Neutrophil (primary cell): ENCODE measurements around the gene NUDC.

ENCODE experiments used
- H3K27ac ChIP-seq: fragments of 200-600 bp; sonication (generic); 2 replicates; pipeline ENCODE4 v1.5.1; 2016; ENCODE audit warnings: mild to moderate bottlenecking, moderate library complexity
- H3K27me3 ChIP-seq: fragments of 200-600 bp; sonication (generic); 2 replicates; pipeline ENCODE4 v1.6.0; 2016; ENCODE audit warnings: mild to moderate bottlenecking
- H3K36me3 ChIP-seq: fragments of 200-600 bp; sonication (generic); 2 replicates; pipeline ENCODE4 v1.5.1; 2017
- H3K4me1 ChIP-seq, 2 experiments: fragments of 200-600 bp in 1 of 2; sonication (generic) in 1 of 2; 1 replicate in 1 of 2; 2 replicates in 1 of 2; pipeline versions ENCODE4 v1.5.1 to v1.6.1; 2013 to 2016; ENCODE audit warnings: low read depth in 1 of 2, low read length in 1 of 2, mild to moderate bottlenecking in 1 of 2, moderate library complexity in 1 of 2; ENCODE audit not compliant: control insufficient read depth in 1 of 2, insufficient read depth in 1 of 2
- H3K4me3 ChIP-seq, 2 experiments: fragments of 200-600 bp in 1 of 2; sonication (generic) in 1 of 2; 1 replicate in 1 of 2; 2 replicates in 1 of 2; pipeline ENCODE4 v1.5.1; 2013 to 2016; ENCODE audit warnings: low read depth in 1 of 2, low read length in 1 of 2, mild to moderate bottlenecking in 1 of 2, moderate library complexity in 1 of 2
- H3K9me3 ChIP-seq: fragments of 200-600 bp; sonication (generic); 2 replicates; pipeline ENCODE4 v1.5.1; 2016
- CTCF ChIP-seq: fragments of 200-600 bp; sonication (generic); IDR thresholded peaks from 2 replicates; pipeline ENCODE4 v1.5.1; 2016; ENCODE audit warnings: antibody characterized with exemption

NUDC gene

GRCh38 chr1:26994020-26994786 is 72.7 kb downstream of the NUDC start:
- H3K4me3 ChIP-seq: peak overlapping the region; percentile 53 to 72
- peaks cover 12 to 24% of the 10 kb centered on the region in 2 experiments for H3K4me1 ChIP-seq
- no peaks in the 10 kb centered on the region for H3K9me3 ChIP-seq
- H3K36me3 ChIP-seq: no peaks in the 10 kb centered on the region
- no peak for TF ChIP-seq CTCF
- peaks cover 84% of the 10 kb centered on the region for H3K27me3 ChIP-seq
- H3K27ac ChIP-seq: no peak overlapping the region

- H3K4me1 ChIP-seq: peaks cover 12 to 24% of the 10 kb centered on the region in 2 experiments
- H3K27ac ChIP-seq: no peak overlapping the region
- H3K4me3 ChIP-seq: peak overlapping the region in 1 of 2 experiments; percentile 49
- H3K9me3 ChIP-seq: no peaks in the 10 kb centered on the region
- H3K36me3 ChIP-seq: no peaks in the 10 kb centered on the region
- no peak for TF ChIP-seq CTCF
- H3K27me3 ChIP-seq: peaks cover 77% of the 10 kb centered on the region
Measured at GRCh38 chr1:26994787-26995517, 73.4 kb downstream of the NUDC start.

- Histone ChIP-seq H3K9me3 (no peaks in the 10 kb centered on the region), H3K27ac (no peak overlapping the region), H3K27me3 (peaks cover 66% of the 10 kb centered on the region), H3K36me3 (no peaks in the 10 kb centered on the region), H3K4me1 (peaks cover 19 to 30% of the 10 kb centered on the region in 2 experiments), H3K4me3 (no peak overlapping the region)
- no peak for TF ChIP-seq CTCF
Measured at GRCh38 chr1:26996024-26996423, 74.5 kb downstream of the NUDC start.
